K562 (cell line): Measurements from ENCODE around the gene DALRD3. TPM values are rescaled to one million over a fixed set of nuclear protein-coding genes. Genes with fewer than 3 reads are reported as not detected.

Source experiments
- ATF4 ChIP-seq: fragments of 450-650 bp; formaldehyde crosslinking; IDR thresholded peaks from 2 replicates; pipeline ENCODE4 v1.4.0; 2022; ENCODE audit warnings: mild to moderate bottlenecking, moderate library complexity
- CLOCK ChIP-seq: fragments of 250-450 bp; sonication (Bioruptor Pico); IDR thresholded peaks from 2 replicates; pipeline ENCODE4 v1.4.0; 2020; ENCODE audit warnings: mild to moderate bottlenecking, moderate library complexity, borderline replicate concordance
- CREBBP ChIP-seq: IDR thresholded peaks from one replicate; pipeline ENCODE4 v1.6.1; 2012; ENCODE audit warnings: low read depth, mild to moderate bottlenecking, control low read depth, inconsistent platforms, low read length
- CXXC5 ChIP-seq: fragments of 250-450 bp; sonication (Bioruptor Pico); IDR thresholded peaks from 2 replicates; pipeline ENCODE4 v1.8.0; 2022; ENCODE audit warnings: inconsistent platforms, mild to moderate bottlenecking, moderate library complexity
- ESRRB ChIP-seq: fragments of 250-450 bp; sonication (Bioruptor Pico); IDR thresholded peaks from 2 replicates; pipeline ENCODE4 v1.5.0; 2020; ENCODE audit warnings: mild to moderate bottlenecking, moderate library complexity, borderline replicate concordance
- HBP1 ChIP-seq: fragments of 450-650 bp; formaldehyde crosslinking; IDR thresholded peaks from 2 replicates; pipeline ENCODE4 v1.4.0; 2022; ENCODE audit warnings: missing genetic modification characterization
- IFI16 ChIP-seq: fragments of 250-450 bp; sonication (Bioruptor Pico); IDR thresholded peaks from 2 replicates; pipeline ENCODE4 v2.1.2; 2022; ENCODE audit warnings: mild to moderate bottlenecking, inconsistent platforms
- KAT2B ChIP-seq: IDR thresholded peaks from one replicate; pipeline ENCODE4 v1.6.1; 2012; ENCODE audit warnings: low read depth, mild to moderate bottlenecking, control low read depth, inconsistent platforms, low read length, moderate library complexity
- KHSRP ChIP-seq: fragments of 450-650 bp; IDR thresholded peaks from 2 replicates; pipeline ENCODE4 v1.6.1; 2017
- RAD21 ChIP-seq, 2 experiments: fragments of 250-450 bp in 1 of 2; fragments of 450-650 bp in 1 of 2; sonication (Bioruptor Pico) in 1 of 2; formaldehyde crosslinking in 1 of 2; IDR thresholded peaks in 1 of 2; conservative IDR thresholded peaks in 1 of 2; 2 replicates each; pipeline versions ENCODE4 v1.4.0 to v1.8.0; 2020 to 2022; ENCODE audit warnings: mild to moderate bottlenecking in 2 of 2, moderate library complexity in 1 of 2
- SMARCA5 ChIP-seq: fragments of 450-650 bp; IDR thresholded peaks from 2 replicates; pipeline ENCODE4 v1.6.1; 2016
- TBP ChIP-seq: optimal IDR thresholded peaks from 2 replicates; pipeline ENCODE3; 2011; ENCODE audit warnings: low read depth, low read length, improper control_type of control experiment
- ZBTB1 ChIP-seq: sonication (generic); formaldehyde crosslinking; IDR thresholded peaks from 2 replicates; pipeline ENCODE4 v1.8.1; 2023; ENCODE audit warnings: missing genetic modification reagents, low read depth, mild to moderate bottlenecking, borderline replicate concordance
- ZNF239 ChIP-seq: fragments of 250-450 bp; sonication (Bioruptor Pico); IDR thresholded peaks from 2 replicates; pipeline ENCODE4 v1.4.0; 2020; ENCODE audit warnings: mild to moderate bottlenecking
- ZNF639 ChIP-seq, 2 experiments: fragments of 200-800 bp in 1 of 2; sonication (Bioruptor generic) in 1 of 2; sonication (generic) in 1 of 2; formaldehyde crosslinking in 1 of 2; IDR thresholded peaks in 1 of 2; conservative IDR thresholded peaks in 1 of 2; 2 replicates each; pipeline versions ENCODE4 v1.5.0 to v1.6.1; 2016 to 2020; ENCODE audit warnings: missing compliant biosample characterization in 1 of 2, missing genetic modification characterization in 1 of 2, missing genetic modification reagents in 1 of 2
- ZNF707 ChIP-seq: fragments of 250-450 bp; sonication (Bioruptor Pico); conservative IDR thresholded peaks from 2 replicates; pipeline ENCODE4 v1.8.0; 2022; ENCODE audit warnings: inconsistent platforms, mild to moderate bottlenecking, moderate library complexity
- ZNF778 ChIP-seq: fragments of 450-650 bp; formaldehyde crosslinking; IDR thresholded peaks from 2 replicates; pipeline ENCODE4 v1.4.0; 2020; ENCODE audit warnings: mild to moderate bottlenecking, moderate library complexity
- ZNF780A ChIP-seq: fragments of 250-450 bp; sonication (Bioruptor Pico); IDR thresholded peaks from 2 replicates; pipeline ENCODE4 v1.5.0; 2021; ENCODE audit warnings: mild to moderate bottlenecking
- polyA plus RNA-seq, 8 experiments: library from polyadenylated mRNA; depleted of rRNA in 4 of 8; stranded (reverse) in 5 of 8; unstranded in 3 of 8; fragments of >200 nt; fragmentation: Nextera tagmentation in 2 of 8; fragmentation: Illumina TruSeq in 1 of 8; extraction: Ambion mirVana in 2 of 8; extraction: Trizol in 1 of 8; gene quantifications; 2 replicates each; pipeline versions ENCODE4 v1.2.1 to v1.2.3, GENCODE V29; 2011 to 2014; ENCODE audit warnings: inconsistent platforms in 1 of 8, missing spikeins in 1 of 8
- total RNA-seq, 7 experiments: library from RNA; depleted of rRNA in 6 of 7; stranded (reverse); fragments of >200 nt in 6 of 7; fragmentation: Illumina TruSeq in 2 of 7; extraction: Trizol in 2 of 7; gene quantifications; 2 replicates each; pipeline versions ENCODE4 v1.2.1 to v1.2.3, GENCODE V29; 2011 to 2021; ENCODE audit warnings: low replicate concordance in 1 of 7
- TF ChIP-seq, protein P1 (sequence below): fragments of 450-650 bp; formaldehyde crosslinking; IDR thresholded peaks from 2 replicates; pipeline ENCODE4 v1.4.0; 2020; ENCODE audit warnings: mild to moderate bottlenecking

Gene DALRD3
- total and polyA plus RNA-seq, 9 of the 15 experiments (the other 6 are each of a cell fraction or from before 2014, with no cell fraction given): 6.6 to 31.3 (median 14.4) TPM

- TF ChIP-seq ATF4 (CRISPR knock-in tag) (peak; percentile 56; the same call in 1 of the 2 replicates), RAD21 (CRISPR knock-in tag; conservative IDR thresholded peaks at IDR 0.05 in 1 of 2, IDR thresholded peaks at IDR 0.05 in 1 of 2) (0 out of 4 replicates have a peak, but pooled peaks of 1 of the 2 experiments have one; percentile 2), ZNF778 (CRISPR knock-in tag) (no peak), SMARCA5 (no peak), ZNF639 (CRISPR knock-in tag; conservative IDR thresholded peaks at IDR 0.05 in 1 of 2, IDR thresholded peaks at IDR 0.05 in 1 of 2) (no peak; a peak in 1 of 4 replicates), HBP1 (0 out of 2 replicates have a peak, but pooled peaks have one; percentile 28), CLOCK (no peak), ZNF780A (CRISPR knock-in tag) (no peak), CREBBP (no peak), TBP (peak; percentile 97), ZNF707 (no peak), KAT2B (no peak), CXXC5 (CRISPR knock-in tag) (peak; percentile 86), ZBTB1 (CRISPR knock-in tag) (no peak), ESRRB (CRISPR knock-in tag) (0 out of 2 replicates have a peak, but pooled peaks have one; percentile 24), ZNF239 (CRISPR knock-in tag) (no peak), IFI16 (CRISPR knock-in tag) (no peak), KHSRP (peak; percentile 46; the same call in 1 of the 2 replicates)
- TF ChIP-seq, protein P1, sequence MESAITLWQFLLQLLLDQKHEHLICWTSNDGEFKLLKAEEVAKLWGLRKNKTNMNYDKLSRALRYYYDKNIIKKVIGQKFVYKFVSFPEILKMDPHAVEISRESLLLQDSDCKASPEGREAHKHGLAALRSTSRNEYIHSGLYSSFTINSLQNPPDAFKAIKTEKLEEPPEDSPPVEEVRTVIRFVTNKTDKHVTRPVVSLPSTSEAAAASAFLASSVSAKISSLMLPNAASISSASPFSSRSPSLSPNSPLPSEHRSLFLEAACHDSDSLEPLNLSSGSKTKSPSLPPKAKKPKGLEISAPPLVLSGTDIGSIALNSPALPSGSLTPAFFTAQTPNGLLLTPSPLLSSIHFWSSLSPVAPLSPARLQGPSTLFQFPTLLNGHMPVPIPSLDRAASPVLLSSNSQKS (CRISPR knock-in tag): no peak
Measured at GRCh38 chr3:49028673-49029562, 10.5 kb upstream of the DALRD3 start, which contains the start of gene IMPDH2 (continued).
